ENCODE results near the gene ZNF335.
"Not testable (repeated sequence)": the region's sequence is repeated elsewhere in the genome, so short reads cannot be mapped to it uniquely, and the experiment has no call there.

ZNF335 gene

GRCh38 chr20:45909336-45909808, 62.6 kb downstream of the ZNF335 start:
- DNase-seq (ENCODE audit: low spot score): no peak

GRCh38 chr20:45908084-45908483, 63.9 kb downstream of the ZNF335 start:
- no peak for DNase-seq (ENCODE audit: low spot score)

- DNase-seq (ENCODE audit: low spot score): no peak
Observed at GRCh38 chr20:45907219-45907948, 64.6 kb downstream of the ZNF335 start.

GRCh38 chr20:45905505-45906079, 66.4 kb downstream of the ZNF335 start:
- peak; percentile 65 for DNase-seq (ENCODE audit: low spot score)

- DNase-seq (ENCODE audit: low spot score): no peak
Observed at GRCh38 chr20:45904583-45905504, 67.2 kb downstream of the ZNF335 start.

GRCh38 chr20:45902199-45902701, 69.8 kb downstream of the ZNF335 start:
- DNase-seq (ENCODE audit: low spot score): no peak

- not testable (repeated sequence) for DNase-seq (ENCODE audit: low spot score)
Observed at GRCh38 chr20:45901332-45901731, 70.7 kb downstream of the ZNF335 start.

- DNase-seq (ENCODE audit: low spot score): no peak
Observed at GRCh38 chr20:45899046-45899835, 72.8 kb downstream of the ZNF335 start.
